Astrocyte (in vitro differentiated cells and primary cell): Measurements from ENCODE around the gene DNAJB9.

Source experiments
- EZH2 ChIP-seq: IDR thresholded peaks from 2 replicates; pipeline ENCODE4 v1.6.1; 2012; ENCODE audit warnings: mild to moderate bottlenecking, low read length, inconsistent platforms; ENCODE audit not compliant: insufficient read depth
- TF ChIP-seq, protein P1 (sequence below): IDR thresholded peaks from 2 replicates; pipeline ENCODE4 v1.5.1; 2011; ENCODE audit warnings: low read depth, mild to moderate bottlenecking, inconsistent platforms, low read length, moderate library complexity; ENCODE audit not compliant: insufficient read depth

DNA sequence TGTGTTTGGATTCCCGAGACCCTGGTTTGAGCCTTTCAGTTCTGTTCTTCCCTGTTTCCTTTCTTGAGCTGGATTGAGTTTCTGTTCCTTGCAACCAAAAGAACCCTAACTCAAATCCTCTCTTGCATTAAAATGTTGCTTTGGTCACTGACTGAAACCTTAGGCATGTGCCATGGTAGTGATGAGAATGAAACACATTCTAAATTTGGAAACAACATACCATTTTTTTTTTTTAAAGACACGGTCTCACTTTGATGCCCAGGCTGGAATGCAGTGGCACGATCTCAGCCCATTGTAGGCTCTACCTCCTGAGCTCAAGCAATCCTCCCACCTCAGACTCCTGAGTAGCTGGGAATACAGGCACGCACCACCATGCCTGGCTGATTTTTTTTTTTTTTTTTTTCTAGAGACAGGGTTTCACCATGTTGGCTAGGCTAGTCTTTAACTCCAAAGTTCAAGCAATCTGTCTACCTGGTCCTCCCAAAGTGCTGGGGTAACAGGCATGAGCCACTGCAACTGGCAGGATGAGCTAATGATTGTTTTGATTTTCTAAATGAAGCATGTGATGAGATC lies 8.5 kb upstream of the DNAJB9 start:
- TF ChIP-seq, protein P1, sequence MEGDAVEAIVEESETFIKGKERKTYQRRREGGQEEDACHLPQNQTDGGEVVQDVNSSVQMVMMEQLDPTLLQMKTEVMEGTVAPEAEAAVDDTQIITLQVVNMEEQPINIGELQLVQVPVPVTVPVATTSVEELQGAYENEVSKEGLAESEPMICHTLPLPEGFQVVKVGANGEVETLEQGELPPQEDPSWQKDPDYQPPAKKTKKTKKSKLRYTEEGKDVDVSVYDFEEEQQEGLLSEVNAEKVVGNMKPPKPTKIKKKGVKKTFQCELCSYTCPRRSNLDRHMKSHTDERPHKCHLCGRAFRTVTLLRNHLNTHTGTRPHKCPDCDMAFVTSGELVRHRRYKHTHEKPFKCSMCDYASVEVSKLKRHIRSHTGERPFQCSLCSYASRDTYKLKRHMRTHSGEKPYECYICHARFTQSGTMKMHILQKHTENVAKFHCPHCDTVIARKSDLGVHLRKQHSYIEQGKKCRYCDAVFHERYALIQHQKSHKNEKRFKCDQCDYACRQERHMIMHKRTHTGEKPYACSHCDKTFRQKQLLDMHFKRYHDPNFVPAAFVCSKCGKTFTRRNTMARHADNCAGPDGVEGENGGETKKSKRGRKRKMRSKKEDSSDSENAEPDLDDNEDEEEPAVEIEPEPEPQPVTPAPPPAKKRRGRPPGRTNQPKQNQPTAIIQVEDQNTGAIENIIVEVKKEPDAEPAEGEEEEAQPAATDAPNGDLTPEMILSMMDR, result no peak
- no peak for TF ChIP-seq EZH2
